ENCODE measurements around the gene CBLL1. TPM values are rescaled to one million over a fixed set of nuclear protein-coding genes. Genes with fewer than 3 reads are reported as not detected.

The CBLL1 gene
- total RNA-seq, 1 experiment from 2014 or later: 29.8 TPM

- TF ChIP-seq, protein P1, sequence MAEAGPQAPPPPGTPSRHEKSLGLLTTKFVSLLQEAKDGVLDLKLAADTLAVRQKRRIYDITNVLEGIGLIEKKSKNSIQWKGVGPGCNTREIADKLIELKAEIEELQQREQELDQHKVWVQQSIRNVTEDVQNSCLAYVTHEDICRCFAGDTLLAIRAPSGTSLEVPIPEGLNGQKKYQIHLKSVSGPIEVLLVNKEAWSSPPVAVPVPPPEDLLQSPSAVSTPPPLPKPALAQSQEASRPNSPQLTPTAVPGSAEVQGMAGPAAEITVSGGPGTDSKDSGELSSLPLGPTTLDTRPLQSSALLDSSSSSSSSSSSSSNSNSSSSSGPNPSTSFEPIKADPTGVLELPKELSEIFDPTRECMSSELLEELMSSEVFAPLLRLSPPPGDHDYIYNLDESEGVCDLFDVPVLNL (CRISPR knock-in tag; IDR thresholded peaks at IDR 0.05; ENCODE audit: borderline replicate concordance, low read depth): no peak
- TF ChIP-seq ETV6 (CRISPR knock-in tag; IDR thresholded peaks at IDR 0.05) (no peak), NFATC4 (CRISPR knock-in tag; IDR thresholded peaks at IDR 0.05) (no peak)
Observed at GRCh38 chr7:107799647-107800264, 55.8 kb downstream of the CBLL1 start (continued).

DNA sequence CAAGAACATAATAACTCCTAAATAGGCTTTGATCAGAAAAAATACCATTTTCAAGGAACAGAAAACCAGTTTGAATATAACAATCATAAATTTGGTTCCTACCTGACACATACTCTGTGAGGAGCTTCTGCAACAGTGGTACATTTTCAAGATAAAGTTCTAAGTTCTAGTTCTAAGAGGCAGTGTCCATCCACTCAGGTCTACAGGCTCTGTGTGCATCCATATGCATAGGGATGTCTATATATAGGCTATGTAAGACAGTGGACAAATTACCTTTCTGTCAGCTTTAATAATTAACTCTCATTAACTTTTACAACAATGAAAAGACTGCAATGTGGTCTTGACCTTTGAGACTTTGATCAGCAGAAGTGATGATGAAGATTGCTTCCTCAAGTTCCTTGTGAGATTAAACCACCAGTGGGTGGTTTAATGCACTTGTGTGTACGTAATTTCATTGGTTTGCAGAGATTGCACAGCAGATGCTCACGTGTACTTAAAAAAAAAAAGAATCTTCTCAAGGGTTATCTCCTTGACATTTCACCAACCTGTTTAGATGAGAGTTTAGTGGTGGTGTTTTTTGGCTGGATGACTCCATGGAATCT is 59.2 kb downstream of the CBLL1 start, which contains the start of gene SLC26A3:
SLC26A3 (minus strand) TSS at position 215 of the 602 bp plus-strand sequence. CDS start 8,714 bp downstream, outside the sequence.
- ChIA-PET CTCF (no interaction called here), POLR2A (no interaction called here)
- TF ChIP-seq ZNF219 (CRISPR knock-in tag; IDR thresholded peaks at IDR 0.05; ENCODE audit: borderline replicate concordance): no peak
- no peak for TF ChIP-seq TCF7 (CRISPR knock-in tag; IDR thresholded peaks at IDR 0.05; ENCODE audit: low read depth)
- no peak for TF ChIP-seq CBFB (CRISPR knock-in tag; IDR thresholded peaks at IDR 0.05; ENCODE audit: low read depth)
- TF ChIP-seq ZNF121 (CRISPR knock-in tag; IDR thresholded peaks at IDR 0.05): no peak
- no peak for TF ChIP-seq ZNF416 (CRISPR knock-in tag; IDR thresholded peaks at IDR 0.05)
- no peak for TF ChIP-seq KAT7 (CRISPR knock-in tag; IDR thresholded peaks at IDR 0.05; ENCODE audit: borderline replicate concordance)
- TF ChIP-seq, protein P2, sequence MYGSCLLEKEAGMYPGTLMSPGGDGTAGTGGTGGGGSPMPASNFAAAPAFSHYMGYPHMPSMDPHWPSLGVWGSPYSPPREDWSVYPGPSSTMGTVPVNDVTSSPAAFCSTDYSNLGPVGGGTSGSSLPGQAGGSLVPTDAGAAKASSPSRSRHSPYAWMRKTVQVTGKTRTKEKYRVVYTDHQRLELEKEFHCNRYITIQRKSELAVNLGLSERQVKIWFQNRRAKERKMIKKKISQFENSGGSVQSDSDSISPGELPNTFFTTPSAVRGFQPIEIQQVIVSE (CRISPR knock-in tag; IDR thresholded peaks at IDR 0.05; ENCODE audit: borderline replicate concordance): no peak
- no peak for TF ChIP-seq NFATC4 (CRISPR knock-in tag; IDR thresholded peaks at IDR 0.05)
- no peak for TF ChIP-seq ZNF423 (CRISPR knock-in tag; IDR thresholded peaks at IDR 0.05)
- TF ChIP-seq SP1 (CRISPR knock-in tag; conservative IDR thresholded peaks at IDR 0.05): no peak
- TF ChIP-seq, protein P3, sequence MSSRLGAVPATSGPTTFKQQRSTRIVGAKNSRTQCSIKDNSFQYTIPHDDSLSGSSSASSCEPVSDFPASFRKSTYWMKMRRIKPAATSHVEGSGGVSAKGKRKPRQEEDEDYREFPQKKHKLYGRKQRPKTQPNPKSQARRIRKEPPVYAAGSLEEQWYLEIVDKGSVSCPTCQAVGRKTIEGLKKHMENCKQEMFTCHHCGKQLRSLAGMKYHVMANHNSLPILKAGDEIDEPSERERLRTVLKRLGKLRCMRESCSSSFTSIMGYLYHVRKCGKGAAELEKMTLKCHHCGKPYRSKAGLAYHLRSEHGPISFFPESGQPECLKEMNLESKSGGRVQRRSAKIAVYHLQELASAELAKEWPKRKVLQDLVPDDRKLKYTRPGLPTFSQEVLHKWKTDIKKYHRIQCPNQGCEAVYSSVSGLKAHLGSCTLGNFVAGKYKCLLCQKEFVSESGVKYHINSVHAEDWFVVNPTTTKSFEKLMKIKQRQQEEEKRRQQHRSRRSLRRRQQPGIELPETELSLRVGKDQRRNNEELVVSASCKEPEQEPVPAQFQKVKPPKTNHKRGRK (CRISPR knock-in tag; IDR thresholded peaks at IDR 0.05; ENCODE audit: borderline replicate concordance): no peak
- no peak for TF ChIP-seq CREB1 (CRISPR knock-in tag; IDR thresholded peaks at IDR 0.05)
- TF ChIP-seq, protein P4, sequence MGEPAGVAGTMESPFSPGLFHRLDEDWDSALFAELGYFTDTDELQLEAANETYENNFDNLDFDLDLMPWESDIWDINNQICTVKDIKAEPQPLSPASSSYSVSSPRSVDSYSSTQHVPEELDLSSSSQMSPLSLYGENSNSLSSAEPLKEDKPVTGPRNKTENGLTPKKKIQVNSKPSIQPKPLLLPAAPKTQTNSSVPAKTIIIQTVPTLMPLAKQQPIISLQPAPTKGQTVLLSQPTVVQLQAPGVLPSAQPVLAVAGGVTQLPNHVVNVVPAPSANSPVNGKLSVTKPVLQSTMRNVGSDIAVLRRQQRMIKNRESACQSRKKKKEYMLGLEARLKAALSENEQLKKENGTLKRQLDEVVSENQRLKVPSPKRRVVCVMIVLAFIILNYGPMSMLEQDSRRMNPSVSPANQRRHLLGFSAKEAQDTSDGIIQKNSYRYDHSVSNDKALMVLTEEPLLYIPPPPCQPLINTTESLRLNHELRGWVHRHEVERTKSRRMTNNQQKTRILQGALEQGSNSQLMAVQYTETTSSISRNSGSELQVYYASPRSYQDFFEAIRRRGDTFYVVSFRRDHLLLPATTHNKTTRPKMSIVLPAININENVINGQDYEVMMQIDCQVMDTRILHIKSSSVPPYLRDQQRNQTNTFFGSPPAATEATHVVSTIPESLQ (CRISPR knock-in tag; IDR thresholded peaks at IDR 0.05): no peak
- no peak for TF ChIP-seq ZBTB21 (CRISPR knock-in tag; IDR thresholded peaks at IDR 0.05; ENCODE audit: borderline replicate concordance)
- TF ChIP-seq, protein P1 (CRISPR knock-in tag; IDR thresholded peaks at IDR 0.05; ENCODE audit: borderline replicate concordance, low read depth): no peak
- TF ChIP-seq ZNF232 (CRISPR knock-in tag; IDR thresholded peaks at IDR 0.05): no peak
- TF ChIP-seq CTCF (IDR thresholded peaks at IDR 0.05): no peak
- TF ChIP-seq, protein P5, sequence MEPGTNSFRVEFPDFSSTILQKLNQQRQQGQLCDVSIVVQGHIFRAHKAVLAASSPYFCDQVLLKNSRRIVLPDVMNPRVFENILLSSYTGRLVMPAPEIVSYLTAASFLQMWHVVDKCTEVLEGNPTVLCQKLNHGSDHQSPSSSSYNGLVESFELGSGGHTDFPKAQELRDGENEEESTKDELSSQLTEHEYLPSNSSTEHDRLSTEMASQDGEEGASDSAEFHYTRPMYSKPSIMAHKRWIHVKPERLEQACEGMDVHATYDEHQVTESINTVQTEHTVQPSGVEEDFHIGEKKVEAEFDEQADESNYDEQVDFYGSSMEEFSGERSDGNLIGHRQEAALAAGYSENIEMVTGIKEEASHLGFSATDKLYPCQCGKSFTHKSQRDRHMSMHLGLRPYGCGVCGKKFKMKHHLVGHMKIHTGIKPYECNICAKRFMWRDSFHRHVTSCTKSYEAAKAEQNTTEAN (CRISPR knock-in tag; IDR thresholded peaks at IDR 0.05): no peak
- TF ChIP-seq TP53 (CRISPR knock-in tag; IDR thresholded peaks at IDR 0.05): no peak
- no peak for DNase-seq (ENCODE audit: low spot score)
- no peaks in the 10 kb centered on the region for H3K9me3 Mint-ChIP-seq
- peaks cover 2% of the 10 kb centered on the region for H3K27me3 Mint-ChIP-seq (ENCODE audit: low read depth)
- H3K4me3 Mint-ChIP-seq: no peak within 1 kb of the TSS
- H3K27ac Mint-ChIP-seq: no peak within 1 kb of the TSS
- ATAC-seq: no peak
- H3K4me1 Mint-ChIP-seq: no peaks in the 10 kb centered on the region
- no peaks in the 10 kb centered on the region for H3K36me3 Mint-ChIP-seq

All from WTC11 (cell line).